NCI-H69 (cell line): Measurements from ENCODE around the gene PEX1.
A peak's percentile ranks its signal among the peaks of the same experiment; 100 is the strongest.
"Not testable (repeated sequence)": the region's sequence is repeated elsewhere in the genome, so short reads cannot be mapped to it uniquely, and the experiment has no call there.

Experiments used
- DNase-seq: peaks from one replicate; lab custom pipeline; 2025; lab: John Stamatoyannopoulos, UW

The PEX1 gene

DNA sequence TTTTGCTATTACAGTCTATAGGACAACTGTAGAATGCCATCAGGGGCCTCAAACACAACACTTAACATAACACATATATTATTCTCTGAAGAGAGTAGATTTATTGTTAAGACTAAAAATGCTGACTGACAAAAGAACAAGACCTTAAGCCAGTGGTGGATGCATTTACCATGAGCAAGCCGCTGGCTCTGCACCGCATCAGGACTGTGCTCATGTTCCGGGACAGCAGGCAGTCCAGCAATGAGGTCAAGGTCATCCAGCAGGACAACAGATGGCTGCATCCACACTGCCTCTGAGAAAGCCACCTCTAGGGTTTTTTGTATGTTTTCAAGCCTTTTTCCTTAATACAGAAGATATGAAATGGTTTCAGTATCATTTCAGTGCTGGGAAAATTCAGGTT lies 23.8 kb downstream of the PEX1 start:
- DNase-seq: no peak

DNA sequence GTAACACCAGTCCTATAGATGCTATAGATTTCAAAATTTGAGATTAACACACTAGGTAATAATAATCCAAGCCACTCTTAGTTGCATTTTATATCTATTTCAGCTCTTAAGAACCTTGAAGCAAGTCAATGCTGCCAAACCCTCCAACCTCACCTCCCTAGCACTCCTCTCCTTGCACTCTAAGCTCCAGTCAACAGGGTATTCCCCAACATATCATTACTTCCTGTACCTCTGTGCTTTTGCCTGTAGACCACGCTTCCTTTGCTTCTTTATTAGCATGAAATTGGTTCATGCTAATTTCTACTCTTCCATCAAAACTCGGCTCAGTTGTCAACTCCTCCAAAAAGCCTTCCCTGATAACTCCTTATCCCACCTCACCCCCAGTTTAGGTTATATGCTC lies 24.6 kb downstream of the PEX1 start:
- DNase-seq: no peak

DNA sequence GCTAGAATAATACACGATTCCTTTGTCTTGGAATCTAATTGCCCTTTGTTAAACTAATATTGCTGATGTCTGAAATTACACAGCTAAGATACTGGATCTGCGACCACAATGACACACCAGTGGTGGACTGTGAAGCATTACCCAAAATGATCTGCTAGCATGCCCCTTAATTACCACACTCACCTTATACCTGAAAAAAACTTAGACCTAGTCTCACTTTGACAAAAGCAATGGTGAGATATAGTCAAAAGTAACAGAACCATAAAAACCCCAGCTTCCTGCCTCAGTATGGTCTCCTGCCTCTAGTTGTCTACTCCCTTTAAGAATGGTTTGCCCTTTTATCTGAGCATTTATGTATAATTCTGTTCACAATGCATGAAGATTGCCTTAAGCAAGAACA lies 29.8 kb downstream of the PEX1 start:
- DNase-seq: no peak

DNA sequence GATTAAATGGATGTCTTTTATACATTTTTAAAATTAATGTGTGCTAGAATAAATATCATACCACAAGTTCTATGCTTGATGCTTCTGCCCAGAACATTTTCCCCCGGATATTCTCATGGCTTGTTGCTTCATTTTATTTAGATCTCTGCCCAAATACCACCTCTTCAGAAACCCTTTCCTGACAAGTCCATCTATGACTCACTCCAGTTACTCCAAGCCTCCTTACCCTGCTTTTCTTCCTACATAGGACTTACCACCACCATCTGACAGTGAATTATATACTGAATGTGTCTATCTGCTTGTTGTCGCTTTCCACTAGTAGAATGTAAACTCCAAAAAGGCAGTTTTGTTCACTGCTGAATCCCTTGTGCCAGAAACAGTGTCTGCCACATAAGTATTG lies 31.4 kb downstream of the PEX1 start:
- no peak for DNase-seq

DNA sequence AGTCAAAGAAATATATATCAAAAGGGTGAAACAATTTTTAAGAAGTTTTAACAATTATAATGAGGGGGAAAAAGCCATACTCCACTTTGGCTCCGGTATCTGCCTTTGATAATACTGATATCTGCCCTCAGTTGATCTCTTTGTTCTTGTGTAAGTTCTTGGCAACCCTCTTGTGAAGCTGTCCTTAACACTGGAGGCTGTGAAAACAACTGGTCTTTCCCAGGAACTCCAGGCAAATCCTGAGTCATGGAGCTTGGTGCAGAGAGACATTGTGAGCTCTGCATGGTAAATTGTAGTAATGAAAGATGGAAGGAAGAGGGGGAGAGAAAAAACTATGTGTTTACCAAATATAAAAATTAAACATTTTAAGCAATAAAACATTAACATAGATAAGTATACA lies 38.7 kb downstream of the PEX1 start:
- DNase-seq: no peak

DNA sequence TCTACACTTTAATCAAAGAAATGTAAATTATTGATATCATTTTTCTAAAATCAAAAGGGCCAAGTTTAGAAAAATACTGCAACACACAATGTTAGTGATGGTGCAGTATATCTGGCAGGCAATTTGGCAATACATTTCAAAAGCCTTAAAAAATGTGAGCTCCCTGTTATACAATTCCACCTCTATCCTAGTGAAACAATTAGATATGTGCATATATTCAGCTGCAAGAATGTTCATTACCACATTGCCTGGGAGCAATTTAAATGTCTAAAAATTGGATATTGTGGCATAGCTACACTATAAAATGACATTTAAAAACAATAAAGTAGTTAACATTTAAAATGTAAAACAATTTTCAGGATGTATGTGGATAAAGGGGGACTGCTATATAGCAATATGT lies 40.5 kb downstream of the PEX1 start:
- no peak for DNase-seq

DNA sequence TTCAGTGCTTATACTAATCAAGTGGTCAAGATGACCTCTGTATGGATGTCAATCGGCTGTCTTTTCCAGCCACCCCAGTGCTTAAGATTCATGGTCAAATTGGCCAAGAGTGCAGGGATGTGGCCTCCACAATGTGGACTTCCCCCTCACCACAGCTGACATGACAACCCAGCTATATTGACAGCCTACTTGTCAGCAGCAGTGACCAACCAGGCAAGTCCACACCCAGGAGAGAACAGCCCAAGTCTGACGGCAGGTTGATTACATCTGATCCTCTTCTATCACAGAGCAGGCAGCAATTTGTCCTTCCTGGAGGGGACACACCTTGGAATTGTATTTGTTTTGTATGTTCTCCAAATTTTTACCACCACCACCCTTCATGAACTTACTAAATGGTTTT lies 42.3 kb downstream of the PEX1 start:
- no peak for DNase-seq

DNA sequence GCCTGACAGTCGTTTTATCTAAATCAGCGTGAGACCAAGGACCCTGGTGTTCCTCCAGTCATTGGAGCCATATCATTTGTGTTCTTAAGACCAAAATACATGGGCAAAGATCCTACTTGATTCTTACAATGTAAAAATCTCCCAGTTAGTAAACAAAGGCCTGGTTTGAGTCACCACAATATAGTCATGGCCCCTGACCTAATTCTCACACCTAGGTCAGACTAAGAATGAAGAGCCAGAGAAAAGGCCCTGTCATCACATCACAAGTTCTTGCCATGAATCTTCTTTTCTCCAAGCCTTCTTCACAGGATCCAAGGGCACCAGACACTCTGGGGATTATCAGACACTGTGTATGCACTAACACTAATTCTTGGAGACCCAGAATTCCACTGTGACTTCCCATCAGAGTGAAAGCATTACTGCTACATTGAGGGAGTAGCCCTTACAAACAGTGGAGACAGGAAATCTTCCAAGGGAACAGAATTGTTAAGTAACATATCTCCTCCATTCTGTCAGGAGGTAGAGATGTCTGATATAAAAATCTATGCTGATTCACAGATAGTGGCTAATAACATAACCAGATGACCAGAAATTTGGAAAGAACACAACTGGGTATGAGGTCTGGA lies 42.9 kb downstream of the PEX1 start:
- no peak for DNase-seq

DNA sequence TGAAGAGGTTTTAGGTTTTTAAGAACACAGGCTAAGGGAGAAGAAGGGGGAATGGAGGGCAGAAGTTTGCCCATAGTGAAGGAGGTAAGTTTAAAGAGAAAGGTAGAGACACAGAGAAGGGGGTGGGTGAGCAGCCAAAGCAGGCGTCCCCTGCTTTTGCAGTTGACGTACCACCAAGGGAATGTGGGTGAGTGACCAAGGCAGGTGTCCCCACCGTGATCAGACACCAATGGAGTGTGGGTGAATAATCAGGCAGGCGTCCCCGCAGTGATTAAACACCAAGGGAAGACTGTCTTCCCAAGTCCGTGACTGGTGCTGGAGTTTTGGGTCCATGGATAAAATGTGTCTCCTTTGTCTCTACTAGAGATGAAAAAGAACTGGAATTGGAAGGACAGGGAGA lies 44.1 kb downstream of the PEX1 start:
- not testable (repeated sequence) for DNase-seq

DNA sequence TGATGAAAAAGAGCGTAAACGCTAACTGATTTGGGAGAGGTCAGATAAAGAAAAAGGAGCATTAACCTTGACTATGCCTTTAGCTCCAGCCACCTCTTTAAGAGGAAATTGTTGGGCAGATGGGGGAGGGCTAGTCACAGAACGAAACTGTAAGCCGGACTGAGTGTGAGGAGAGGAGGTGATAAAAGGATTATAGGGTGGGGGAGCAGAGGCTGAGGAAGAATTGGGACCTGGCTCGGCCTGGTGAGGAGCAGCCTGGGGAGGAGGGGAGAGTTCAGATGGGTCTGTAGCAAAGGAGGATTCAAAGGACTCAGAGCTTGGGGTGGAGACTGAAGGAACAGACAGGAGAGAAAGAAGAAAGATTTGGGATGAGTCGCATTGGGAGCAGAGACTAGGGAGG lies 44.7 kb downstream of the PEX1 start:
- not testable (repeated sequence) for DNase-seq

DNA sequence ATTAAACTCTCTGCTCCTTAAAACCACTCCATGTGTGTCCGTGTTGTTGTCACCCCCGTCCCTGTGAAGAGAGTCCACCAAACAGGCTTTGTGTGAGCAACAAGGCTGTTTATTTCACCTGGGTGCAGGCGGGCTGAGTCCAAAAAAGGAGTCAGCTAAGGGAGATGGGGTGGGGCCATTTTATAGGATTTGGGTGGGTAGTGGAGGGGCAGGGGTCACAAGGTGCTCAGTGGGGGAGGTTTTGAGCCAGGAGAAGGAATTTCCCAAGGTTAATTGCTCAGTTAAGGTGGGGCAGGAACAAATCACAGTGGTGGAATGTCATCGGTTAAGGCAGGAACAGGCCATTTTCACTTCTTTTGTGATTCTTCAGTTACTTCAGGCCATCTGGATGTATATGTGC lies 49.2 kb downstream of the PEX1 start:
- not testable (repeated sequence) for DNase-seq

DNA sequence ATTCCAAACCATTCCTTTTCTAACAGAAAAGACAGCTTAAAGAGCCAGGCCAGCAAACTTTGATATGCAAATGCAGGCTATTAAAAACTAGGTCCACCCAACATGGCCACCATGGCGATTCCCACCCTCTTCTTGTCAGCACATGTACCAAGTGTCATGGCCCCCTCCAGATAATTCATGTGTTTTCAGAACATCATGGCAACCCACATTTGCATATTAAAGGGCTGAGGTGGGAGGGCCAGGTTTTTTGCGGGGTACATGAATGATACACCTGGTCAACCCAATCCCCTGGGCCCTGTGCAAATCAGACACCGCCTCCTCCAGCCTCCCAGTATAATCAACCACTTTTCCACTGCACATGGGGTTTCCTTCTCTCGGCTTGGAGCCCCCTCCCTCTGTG lies 49.6 kb downstream of the PEX1 start:
- DNase-seq: peak; percentile 52

DNA sequence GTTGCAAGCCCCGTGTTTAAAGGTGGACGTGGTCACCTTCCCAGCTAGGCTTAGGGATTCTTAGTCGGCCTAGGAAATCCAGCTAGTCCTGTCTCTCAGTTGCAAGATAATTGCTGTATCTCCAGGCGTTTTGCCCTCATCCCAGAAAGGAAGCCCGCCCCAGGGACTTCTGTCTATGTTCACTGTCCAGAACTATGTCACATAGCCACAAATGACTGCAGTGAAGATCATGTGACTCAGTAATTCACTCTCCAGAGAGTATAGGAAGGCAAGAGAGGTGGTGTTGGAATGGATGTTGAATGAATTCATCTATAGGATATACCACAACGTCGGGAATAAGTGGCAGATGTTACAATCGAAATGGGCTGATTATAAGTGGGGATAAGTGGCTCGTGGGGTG lies 50.2 kb downstream of the PEX1 start:
- peak; percentile 71 for DNase-seq

DNA sequence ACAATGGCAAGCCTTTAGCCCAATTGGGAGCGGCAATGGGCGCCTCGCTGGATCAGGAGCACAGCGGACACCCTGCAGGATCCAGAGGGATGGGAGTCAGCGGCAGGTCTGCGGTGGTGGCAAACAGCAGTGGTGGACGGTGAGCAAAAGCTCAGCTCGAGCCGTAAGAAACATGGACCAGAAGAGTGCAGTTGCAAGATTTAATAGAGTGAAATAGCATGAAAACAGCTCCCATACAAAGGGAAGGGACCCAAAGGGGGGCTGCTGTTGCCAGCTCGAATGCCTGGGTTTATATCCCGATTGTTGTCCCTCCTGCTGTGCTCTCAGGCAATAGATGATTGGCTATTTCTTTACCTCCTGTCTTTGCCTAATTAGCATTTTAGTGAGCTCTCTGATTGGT lies 50.6 kb downstream of the PEX1 start, which contains the start of gene ERVW-1:
Gene ERVW-1, minus strand, starts transcription at position 266 of the 400 bp plus-strand sequence. CDS start 7,565 bp downstream, outside the sequence.
- DNase-seq: not testable (repeated sequence)

DNA sequence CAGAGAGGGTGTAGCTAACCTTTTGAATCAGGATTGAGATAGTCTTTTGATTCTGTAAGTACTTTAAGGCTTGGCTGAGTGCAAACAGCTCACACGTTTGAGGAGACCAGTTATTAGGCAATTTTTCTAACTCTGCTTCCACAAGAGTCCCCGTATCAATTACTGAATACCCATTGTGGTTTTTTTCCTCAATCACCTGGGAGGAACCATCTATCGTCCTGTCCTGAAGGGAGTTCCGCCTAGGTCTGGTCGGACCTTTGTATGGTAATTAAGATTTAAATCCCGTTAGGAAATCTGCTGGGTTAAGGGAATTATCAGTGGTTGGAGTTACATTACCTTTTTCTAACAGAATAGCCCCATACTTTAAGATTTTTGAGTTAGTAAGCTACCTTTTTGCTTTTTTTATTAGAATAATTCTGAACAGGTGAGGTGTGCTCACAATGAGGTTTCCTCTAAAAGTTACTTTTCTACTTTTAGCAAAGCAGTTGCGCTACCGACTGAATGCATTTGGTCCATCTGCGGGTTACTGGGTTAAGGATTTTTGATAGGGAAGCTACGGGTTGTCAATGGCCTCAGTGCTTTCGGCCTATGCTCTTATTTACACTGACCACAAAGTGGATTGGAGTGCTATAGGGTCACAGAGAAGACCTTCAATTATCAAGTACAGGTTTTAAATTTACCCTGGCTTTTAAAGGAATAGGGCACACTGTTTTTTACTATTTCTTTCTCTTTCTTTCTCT lies 52.3 kb downstream of the PEX1 start:
- DNase-seq: not testable (repeated sequence)

DNA sequence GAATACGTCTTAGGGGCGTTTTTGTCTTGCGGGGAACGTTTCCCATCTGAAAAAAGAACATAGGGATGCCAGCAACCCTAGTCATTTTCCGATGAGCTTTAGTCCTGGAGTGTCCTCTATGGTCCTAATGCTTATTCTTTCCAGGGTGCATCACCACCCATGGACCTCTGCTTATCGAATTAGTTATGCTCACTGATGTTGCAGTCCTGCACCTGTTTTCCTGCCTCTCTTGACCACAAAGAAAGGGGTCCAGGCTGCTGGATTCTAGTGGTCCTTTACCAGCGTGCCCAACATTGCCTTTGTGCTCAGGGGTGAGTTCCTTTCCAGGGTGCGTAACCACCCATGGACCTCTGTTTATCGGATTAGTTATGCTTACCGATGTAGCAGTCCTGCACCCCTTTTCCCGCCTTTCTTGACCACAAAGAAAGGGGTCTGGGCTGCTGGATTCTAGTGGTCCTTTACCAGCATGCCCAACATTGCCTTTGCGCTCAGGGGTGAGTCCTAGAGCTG lies 53.0 kb downstream of the PEX1 start:
- DNase-seq: not testable (repeated sequence)

DNA sequence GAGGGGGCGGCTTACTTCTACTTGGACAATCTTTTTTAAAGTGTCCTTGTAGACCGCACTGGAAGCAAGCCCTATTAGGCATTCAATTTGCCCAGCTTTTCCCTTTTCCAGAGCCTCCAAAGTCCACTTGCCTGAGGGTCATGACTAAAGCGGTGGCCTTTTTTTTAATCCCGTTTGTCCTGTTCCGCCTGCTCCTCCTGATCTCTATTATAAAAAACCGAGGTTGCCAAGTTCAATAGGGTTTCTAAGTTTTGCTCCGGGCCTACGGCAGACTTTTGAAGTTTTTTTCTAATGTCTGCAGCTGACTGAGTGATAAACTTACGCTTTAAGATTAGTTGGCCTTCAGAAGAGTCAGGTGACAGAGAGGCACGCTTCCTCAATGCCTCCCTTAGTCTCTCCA lies 54.3 kb downstream of the PEX1 start:
- not testable (repeated sequence) for DNase-seq

DNA sequence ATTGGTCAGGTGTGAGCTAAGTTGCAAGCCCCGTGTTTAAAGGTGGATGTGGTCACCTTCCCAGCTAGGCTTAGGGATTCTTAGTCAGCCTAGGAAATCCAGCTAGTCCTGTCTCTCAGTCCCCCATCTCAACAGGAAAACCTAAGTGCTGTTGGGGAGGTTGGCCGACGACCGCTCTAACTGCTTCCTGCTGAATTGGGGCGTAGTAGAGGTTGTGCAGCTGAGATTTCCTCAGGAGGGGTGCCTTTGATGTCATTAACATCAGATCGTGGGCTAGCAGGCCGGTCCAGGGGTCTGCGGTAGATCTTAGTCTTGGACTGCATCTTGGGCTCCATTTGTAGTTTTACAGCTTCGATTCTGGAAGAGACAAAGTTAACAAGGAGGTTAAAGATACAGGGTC lies 59.7 kb downstream of the PEX1 start:
- DNase-seq: not testable (repeated sequence)

DNA sequence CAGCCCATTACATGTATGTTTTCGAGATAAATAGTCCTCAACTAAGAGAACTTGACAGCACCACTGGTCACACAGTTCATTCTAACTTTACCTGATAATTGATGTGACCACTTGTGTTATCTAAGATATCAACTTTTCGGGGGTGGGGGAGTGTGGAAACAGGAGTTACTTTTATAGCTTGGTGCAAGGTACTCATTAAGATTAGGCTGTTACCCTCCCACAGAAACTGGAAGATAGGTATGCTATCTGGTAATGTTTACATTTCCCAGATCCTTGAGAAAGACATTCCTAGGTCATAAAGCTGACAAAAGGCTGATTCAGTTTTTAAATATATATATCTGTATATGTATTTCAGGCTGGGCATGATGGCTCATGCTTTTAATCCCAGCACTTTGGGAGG lies 61.6 kb downstream of the PEX1 start:
- DNase-seq: no peak

DNA sequence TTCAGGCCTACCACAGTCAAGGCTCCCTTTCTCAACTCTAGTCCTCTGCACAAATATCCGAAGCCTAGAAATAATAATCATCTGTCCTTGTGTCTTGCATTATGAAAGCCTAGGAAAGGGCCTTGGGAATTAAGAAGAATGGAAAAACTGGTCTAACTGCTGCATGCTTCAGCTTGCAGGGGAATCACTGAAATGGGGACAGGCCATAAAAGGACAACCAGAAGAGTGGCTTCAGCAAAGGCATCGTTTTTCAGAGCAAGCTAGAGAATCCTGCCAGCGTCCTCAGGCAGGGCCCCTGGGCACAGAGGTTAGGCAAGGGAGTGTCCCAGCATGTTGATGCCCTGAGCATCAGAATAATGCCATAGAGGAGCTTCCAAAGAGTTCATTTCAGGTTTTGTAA lies 63.8 kb downstream of the PEX1 start:
- DNase-seq: no peak

DNA sequence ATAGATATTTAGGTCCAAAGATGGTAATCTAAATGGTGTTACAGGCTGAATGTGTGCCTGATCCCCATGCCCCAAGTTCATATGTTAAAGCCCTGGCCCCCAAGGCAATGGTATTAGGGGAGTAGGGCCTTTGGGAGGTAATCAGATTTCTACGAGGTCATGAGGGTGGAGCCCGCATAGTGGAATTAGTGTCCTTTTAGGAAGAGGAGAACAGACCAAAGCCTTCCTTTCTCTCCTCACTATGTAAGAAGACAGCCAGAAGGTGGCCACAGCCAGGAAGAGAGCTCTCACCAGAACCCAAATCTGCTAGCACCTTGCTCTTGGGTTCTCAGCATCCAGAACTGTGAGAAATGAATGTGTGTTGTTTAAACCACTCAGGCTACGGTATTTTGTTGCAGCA lies 65.8 kb downstream of the PEX1 start:
- DNase-seq: no peak

DNA sequence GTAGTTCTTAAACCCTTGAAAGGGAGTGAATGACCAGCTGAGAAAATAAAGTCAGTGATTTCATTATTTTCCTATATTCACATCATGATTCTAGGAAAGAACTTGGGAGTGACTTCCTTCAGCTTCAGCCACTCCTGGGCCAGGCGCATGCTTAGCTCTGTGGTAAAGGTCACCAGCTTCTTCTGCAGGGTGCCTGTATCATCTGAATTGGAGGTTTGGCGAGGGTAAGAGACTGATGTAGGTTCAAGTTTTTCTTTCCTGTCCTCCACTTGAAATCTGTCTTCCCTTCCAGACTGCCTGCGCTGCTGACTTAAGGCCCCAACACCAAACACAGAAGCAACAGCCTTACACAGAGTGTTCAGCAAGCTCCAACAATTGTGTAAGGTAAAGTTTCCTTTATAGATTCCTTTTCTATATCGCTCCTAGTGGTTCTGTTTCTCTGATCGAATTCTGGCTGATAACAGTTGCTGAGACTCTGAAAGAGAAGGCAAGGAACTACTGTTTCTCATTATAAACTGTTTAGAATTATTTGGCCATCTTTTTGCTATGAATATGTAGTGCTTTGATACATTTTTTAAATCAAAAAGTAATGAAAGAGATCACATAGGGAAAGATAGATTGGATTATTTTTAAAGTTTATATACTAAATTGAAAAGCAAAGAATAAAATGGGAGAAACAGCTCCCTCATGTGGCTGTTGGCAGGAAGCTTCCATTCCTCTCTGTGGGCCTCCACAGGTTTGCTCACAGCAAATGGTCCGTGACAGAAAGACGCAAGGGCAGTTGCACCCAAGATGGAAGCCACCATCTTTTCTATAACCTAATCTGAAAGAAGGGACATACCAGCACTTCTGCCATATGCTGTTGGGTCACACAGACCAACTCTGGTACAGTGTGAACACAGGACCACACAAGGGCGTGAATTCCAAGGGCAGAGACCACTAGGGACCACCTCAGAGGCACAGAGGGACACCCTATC lies 67.0 kb downstream of the PEX1 start:
- DNase-seq: peak; percentile 87
